Activated CD8-positive, alpha-beta memory T cell treated with anti-CD3 and anti-CD28 coated beads for 48 hours (primary cell): ENCODE measurements around the gene SERPINE2.
A peak's percentile ranks its signal among the peaks of the same experiment; 100 is the strongest.
"Not testable (repeated sequence)": the region's sequence is repeated elsewhere in the genome, so short reads cannot be mapped to it uniquely, and the experiment has no call there.

Experiments
- DNase-seq, 3 experiments: peaks; one replicate each; pipeline ENCODE4 v3.0.0-alpha.2; 2020; ENCODE audit warnings: low read depth in 2 of 3, low spot score in 2 of 3

Gene SERPINE2

DNA sequence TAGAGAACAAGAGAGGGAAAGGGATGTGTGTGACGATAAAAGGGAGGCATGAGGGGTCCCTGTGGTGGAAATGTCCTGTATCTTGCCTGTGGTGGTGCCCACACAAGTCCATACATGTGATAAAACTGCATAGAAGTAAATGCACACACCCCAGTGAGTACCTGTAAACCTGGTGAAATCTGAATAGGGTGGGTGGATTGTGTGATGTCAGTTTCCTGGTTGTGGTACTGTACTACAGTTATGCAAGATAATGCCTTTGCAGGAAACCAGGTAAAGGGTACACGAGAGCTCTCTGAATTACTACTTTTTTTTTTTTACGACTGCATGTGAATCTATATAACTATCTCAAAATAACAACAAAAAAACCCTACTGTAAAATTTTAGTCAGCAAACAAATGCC is 22.1 kb downstream of the SERPINE2 start:
- no peak for DNase-seq

DNA sequence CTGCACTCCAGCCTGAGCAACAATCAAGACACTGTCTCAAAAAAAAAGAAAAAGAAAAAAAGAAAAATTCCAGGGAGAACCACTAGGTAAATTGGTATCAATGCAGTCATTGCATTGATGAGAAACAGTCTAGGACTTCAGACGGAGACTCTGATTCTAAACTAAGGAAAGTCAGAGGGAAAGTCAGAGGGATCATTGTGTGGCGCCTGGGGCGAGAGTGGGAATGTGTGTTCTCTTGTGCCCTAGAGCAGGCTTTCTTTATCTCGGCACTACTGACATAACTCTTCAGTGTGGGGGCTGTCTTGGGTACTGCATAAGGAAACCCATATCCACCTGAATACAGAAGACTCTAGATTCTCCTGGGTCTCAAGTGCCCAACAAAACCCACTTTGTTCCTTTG is 24.8 kb downstream of the SERPINE2 start:
- DNase-seq: no peak

DNA sequence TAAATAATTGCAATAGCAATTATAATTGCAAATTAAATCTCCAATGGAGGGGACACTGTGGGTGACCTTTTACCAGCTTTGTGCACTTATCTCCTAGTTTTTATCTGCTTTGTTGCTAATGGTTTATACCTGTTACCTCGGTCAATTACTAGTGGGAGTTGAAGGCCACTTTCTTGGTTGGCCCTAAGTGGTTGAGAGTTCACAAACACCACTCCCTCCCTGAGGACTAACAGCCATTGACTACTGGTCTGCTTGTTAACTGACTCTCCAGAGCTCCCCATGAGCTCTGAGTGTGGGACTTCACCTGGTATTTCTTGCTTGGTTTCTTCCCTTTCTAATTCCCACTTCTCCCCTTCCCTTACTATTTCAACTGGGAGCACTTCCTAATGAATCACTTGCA is 27.2 kb downstream of the SERPINE2 start:
- no peak for DNase-seq

DNA sequence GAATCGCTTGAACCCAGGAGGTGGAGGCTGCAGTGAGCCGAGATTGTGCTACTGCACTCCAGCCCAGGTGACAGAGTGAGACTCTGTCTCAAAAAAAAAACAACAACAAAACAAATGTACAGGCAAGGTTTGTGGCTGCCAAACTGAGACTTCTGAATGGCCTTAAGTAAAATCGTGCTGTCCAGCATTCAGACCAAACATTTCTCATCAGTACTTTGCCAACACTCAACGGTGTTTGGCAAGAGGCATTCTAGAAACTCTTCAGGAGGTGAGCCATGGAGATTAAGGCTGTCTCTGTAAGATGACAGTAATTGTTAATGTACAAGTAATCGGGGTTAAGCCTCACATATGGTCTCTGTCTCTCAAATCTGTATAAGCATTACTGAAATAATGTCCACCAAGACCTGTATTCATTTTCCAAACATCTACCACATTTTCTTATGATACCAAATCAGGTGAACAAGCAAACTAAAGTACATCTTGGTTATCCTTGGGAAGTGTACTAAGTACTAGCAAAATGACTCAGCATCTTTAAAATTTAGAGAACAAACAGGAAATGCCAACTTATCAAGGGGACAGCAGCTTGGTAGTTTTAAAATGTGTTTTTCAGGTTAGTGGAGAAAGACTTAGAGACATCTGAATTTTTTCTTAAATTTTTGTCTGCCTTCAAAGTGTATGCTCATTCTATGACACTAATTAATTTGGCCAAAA is 29.3 kb downstream of the SERPINE2 start:
- no peak for DNase-seq

DNA sequence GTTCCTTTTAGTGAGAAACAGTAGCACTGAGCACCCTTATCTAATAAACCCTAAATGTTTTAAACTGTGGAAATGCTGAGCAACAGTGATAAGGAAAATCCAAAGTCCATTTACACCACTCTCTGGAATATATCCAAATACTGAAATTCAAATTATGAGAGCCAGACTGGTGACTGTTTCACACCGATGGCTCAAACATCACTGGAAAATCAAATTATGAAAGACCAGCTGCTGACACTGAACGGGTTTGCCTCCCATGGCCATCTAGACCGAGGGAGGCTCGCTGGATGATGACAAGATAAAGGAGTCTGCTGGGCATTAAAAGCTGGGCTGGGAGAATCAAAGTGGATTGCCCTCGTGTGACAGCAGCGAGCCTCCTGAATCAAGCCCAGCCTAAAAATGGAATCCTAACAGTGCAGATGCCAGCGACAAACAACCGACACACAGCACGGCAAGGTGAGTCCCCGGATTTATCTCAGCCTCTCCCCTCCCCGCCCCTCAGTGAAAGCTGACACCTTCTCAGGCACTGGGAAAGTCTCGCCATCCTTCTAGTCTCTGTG is 30.3 kb downstream of the SERPINE2 start:
- DNase-seq: no peak

DNA sequence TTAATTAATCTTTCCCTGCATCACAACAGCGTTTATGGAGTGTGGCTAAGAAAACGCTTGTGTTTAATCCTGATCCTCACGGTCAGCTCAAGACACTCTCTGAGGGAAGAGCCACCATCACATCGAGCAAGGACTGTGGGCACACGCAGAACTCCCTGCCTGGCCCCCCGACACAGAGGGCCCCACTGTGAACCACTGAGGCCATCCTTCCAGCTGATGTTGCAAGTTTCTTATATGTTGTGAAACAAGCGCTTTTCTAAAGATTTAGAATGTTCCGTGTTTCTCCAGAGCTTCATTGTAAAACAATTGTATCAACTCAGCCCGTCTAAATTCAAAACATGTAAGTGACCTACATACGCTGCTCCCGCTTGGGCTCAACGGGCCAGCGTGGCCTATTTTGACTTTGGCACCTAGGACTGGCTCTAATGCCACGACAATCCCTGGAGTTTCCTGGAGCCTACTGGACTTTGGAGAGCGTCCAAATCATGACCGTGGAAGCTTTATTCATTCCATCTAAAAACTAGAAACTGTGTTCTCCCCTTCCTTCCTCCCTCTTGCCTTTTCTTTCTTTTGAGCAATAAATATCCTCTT is 34.9 kb downstream of the SERPINE2 start:
- DNase-seq: no peak

DNA sequence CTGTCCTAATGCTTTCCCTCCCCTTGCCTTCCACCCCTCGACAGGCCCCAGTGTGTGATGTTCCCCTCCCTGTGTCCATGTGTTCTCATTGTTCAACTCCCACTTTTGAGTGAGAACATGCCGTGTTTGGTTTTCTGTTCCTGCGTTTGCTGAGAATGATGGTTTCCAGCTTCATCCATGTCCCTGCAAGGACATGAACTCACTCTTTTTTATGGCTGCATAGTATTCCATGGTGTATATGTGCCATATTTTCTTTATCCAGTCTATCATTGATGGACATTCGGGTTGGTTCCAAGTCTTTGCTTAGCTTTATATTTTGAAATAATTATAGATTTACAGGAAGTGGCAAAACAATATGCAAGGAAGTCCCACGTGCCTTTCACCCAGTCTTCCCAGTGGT is 38.4 kb downstream of the SERPINE2 start:
- DNase-seq: not testable (repeated sequence)

DNA sequence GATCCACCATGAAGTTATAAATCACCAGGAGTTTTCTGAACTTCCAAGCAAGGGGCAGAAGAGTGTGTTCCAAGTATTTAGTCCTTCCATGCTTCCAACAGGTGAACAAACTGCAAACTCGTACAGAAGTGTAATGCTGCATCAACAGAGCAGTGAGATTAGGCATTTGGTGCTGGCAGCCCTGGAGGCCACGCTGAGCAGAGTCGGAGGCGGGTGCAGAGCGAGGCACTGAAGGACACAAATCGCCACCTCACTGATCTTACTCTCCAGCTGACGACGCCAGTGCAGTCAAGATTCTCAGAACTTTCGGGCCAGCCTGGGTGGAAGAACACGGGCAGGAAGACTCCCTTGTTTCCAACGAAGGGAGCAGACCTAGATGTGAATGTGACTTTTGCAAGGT is 39.2 kb downstream of the SERPINE2 start:
- no peak for DNase-seq

DNA sequence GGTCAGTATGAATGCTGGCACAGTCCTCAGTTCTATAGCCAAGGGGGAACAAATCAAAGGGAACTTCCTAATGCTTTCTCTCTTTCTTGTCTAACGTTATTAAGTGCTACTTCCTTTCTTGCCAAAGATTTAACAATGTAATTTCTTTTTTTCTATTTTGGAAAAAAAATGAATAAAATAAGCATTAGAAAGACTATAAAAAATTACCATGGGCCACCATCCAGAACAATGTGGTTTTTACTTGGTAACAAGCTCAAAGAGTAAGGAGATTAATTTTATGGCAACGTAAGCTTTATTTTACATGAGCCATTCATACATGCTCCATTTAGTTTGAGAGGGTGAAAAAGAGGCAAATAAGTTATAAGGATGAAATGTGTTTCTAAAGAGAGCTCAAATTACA is 40.1 kb downstream of the SERPINE2 start:
- DNase-seq: no peak

DNA sequence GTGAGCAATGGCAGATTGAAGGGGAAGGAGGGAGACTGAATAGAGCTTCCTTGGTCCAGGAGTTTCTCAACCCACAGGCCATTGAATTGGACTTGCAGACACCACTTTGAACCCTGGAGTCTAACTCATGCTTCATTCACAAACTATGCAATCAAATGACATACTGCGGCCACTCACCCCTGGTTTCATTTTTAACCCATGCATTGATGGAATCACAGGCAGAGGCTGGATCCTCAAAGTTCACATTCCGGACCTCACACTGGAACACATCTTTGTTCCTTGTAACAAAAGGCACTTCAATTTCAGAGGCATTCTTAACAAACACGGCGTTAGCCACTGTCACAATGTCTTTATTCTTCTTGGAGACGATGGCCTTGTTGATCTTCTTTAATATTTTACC is 41.1 kb downstream of the SERPINE2 start:
- DNase-seq: no peak

DNA sequence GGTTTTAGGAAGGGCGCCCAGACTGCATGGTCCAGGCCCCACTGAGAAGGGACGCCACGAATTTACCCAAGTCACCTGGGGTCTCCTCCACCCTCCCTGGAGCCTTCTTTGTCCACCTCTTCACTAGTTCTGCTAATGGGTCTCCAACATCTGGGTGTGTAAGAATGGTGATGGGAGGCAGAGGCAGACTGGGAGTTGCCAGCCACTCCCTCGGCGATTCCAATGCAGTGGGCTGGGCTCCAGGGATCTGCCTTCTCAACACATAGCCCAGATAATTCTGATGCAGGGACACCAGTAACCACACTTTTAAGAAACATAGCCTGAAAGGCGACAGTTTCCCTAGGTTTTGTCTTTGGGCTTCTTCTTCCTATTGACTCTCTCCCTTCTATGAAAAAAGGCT is 42.7 kb downstream of the SERPINE2 start:
- no peak for DNase-seq

DNA sequence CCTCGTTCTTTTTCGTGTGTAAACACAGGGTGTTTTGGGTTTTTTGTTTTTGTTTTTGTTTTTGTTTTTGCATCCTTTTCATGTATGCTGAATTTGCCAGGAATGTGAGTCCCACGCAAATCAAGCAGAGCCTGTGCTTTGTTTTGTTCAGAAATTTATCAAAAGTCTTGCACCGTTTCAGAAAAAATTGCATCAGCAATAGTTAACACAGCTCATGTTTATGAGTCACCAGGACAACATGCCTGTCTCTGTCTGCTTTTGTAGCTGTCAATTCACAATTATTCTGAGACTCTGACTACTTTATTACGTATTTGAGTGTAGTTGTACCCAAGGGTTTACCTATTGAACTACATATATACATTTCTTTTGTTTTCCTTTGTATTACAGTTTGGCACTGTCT is 43.5 kb downstream of the SERPINE2 start:
- DNase-seq: no peak

DNA sequence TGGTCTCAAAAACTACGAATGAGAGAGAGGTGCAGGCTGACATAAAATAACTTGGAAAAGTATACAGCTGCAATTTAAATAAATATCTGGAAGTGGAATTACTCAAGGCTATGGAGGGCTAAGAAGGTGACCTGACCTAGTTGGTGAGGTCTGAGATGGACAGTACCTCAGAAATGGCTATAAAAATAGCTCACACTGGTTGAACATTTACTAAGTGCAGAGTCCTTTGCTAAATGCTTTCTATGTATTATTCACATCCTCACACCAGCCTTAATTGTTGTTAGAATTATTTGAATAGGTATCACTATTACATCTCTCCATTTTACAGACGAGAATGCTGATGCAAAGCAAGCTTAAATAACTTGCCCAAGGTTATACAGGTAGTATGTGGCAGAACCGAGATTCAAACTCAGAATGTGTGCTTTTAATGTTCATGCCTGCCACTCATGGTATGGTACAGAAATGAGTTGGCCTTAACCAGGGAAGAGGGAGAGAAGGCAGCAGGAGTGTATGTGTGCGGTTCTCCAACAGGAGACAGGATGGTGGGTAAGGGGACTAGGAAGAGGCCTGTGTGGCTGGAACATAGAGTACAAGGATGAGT is 44.4 kb downstream of the SERPINE2 start:
- DNase-seq: no peak

DNA sequence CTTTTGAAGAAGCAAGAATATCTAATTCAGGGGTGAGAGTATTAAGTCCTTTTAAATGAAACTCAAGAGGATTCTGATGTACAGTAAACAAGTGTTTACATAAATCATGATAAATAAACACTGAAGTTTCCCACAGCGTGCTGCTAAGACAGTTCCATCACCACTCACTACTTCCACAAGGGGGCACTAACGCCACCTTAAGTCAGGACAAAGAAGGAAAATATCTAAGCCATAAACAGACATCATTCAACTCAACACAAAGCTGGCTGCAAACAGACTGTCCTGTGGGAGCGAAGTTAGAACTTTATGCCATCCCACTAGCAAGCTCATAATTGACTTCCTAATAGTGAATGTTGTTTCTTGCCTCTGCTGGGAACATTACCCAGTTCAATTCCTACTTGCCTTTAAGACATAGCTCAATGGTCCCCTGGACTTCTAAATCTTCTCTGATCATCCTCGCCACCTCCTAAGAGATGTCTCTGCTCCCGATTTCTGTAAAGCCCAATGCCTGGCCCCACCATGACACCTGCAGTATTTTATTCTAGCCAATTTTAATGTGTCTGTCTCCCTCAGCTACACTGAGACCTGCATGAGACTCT is 45.4 kb downstream of the SERPINE2 start:
- DNase-seq: peak in 2 of 3 experiments; percentile 14 to 15

DNA sequence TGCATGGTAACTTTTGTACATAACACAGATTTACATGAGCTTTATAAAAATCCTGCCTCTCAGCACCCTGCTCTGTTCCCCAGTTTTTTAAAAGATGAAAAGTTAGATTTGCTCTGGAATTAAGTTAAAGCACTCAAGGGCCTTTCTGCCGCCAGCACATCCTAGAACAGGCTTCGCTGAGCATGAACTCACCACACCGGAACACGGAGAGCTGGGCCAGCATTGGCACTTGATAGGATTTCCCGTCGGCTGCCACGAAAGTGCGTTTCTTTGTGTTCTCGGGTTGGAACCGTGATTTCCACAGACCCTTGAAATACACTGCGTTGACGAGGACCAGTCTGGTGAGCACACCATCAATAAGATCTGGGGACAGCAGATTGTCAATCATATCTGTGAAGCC is 47.5 kb downstream of the SERPINE2 start:
- DNase-seq: no peak

DNA sequence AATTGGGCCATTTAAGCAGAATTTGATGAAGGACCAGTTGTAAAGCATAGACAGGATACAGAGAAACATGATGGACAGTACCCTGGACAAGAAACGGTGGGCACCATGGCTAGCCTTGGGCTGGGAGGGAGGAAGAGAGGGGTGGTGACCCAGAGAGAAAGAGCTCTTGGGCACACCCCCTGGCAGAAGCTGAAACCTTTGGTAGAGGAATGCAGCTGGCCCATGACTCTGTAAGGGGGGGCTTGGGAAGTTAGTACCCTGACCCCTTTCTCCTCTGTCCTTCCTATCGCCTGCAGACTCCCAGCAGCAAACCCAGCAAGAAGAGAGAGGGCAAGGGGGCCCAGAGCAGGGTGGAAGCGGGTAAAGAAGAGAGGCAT is 49.2 kb downstream of the SERPINE2 start:
- no peak for DNase-seq

DNA sequence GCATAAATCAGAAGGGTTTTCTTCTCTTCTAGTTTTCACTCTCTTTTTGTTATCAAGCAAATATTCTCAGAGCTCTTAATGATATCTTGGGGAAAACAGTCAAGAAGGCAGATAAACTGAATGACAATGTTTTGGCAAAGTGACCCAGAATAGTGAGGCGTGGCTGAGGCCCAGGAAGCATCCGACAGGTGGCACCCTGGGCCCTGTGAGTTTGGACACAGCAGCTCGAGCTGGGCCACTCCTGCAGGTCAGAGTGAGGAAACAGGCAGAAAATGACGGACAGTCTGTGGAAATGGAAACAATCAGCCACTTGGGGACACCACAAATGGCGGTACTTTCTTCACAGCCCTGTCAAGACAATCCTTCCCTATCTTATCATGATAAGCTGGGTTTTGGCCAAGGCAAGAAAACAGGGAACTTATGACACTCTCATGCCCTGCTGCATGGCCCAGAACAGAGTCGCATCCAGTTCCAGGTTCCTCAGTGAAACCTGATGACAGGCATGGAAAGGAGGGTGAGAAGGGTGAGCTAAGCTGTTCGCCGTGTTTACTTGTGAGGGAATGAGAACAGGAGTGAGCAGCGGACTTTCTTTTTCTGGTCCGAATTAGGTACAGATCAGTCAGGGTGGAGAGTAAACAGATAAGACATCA is 49.8 kb downstream of the SERPINE2 start:
- no peak for DNase-seq

DNA sequence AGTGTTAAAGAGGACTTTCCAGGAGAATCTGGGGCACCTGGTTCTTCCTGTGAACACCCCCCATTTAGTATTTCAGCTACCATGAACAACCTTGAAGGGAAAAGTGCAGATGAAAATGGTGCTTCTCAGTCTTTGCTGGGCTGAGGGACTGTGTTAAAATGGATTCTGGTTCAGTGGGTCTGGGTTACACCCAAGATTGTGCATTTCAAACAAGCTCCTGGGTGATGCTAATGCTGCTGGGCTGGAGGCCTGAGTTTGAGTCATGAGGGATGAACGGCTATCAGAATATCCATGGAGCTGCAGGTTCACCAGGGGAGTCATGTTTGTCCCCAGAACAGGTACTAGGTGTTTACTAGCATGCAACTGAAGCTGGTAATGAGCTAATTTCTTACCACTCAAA is 57.8 kb downstream of the SERPINE2 start:
- no peak for DNase-seq

DNA sequence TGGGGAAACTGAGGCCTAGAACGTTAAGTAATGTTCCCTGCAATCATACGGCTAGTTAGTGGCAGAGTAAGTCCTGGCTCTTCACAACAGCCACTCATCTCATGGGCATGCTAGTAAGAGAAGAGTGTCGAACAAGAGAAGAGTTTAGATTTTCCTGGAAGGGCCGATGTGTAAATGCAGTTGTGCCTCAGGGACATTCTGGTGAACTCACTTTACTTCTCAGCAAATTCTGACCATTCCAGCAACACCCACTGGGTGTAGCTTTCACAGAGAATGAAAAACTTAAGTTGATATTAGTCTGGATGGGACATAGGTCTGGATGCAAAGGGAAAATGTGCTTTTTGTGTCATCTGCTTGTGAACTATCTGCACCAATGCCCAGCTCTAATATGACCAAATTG is 58.3 kb downstream of the SERPINE2 start:
- DNase-seq: no peak

DNA sequence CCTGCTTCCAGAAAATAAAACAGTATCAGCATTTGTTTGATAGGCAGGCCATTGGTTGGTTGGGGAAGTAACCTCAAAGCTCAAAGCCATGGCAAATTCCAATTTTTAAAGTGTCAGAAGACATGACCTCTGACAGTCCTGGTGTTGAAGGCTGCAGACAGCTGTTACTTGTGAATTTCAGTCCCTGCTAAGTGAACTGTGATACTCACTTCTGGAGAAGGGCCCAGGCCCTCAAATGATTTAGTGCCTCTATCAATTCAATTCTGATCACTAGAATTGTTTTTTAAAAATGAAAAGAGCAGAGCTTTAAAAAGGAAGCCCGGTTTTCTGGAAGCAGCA is 58.7 kb downstream of the SERPINE2 start:
- DNase-seq: no peak

DNA sequence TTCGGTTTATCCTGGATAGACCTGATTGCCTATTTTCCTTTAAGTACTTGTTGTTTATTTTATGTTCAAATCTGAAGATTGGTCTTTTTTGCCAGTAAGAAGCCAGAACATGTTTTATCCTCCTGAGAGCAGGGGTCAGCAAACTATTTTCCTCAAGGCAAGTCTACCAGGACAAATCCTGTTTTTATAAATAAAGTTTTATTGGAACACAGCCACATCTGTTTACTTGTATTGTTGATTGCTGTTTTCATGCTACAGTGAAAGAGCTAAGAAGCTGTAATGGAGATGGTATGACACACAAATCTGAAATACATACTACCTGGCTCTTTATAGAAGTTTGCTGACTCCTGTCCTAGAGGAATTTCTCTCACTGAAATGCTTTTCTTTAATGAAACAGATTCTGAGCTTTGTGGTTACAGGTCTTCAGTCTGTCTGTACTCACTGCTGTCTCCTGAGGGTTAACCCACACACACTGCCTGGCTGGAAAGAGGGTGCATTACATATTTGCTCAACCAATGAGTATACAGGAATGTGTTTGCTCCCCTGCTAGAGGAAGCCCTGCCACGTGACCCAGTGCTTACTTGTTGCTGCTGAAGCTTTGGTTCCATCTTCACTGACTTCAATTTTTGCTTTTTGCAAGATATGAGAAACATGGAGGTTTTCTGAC is 59.2 kb downstream of the SERPINE2 start:
- DNase-seq: no peak
